AG10803 (cell line): ENCODE data around the gene GDI2.

ENCODE experiments used
- DNase-seq: peaks from one replicate; pipeline ENCODE4 v3.0.0; 2010; ENCODE audit warnings: low read depth
- H3K4me3 ChIP-seq: 2 replicates; pipeline ENCODE4 v1.5.1; 2011; ENCODE audit warnings: mild to moderate bottlenecking, low read length, control low read depth
- CTCF ChIP-seq: conservative IDR thresholded peaks from 2 replicates; pipeline ENCODE4 v1.5.1; 2011; ENCODE audit warnings: mild to moderate bottlenecking, low read length, control low read depth, inconsistent platforms

GDI2 gene

DNA sequence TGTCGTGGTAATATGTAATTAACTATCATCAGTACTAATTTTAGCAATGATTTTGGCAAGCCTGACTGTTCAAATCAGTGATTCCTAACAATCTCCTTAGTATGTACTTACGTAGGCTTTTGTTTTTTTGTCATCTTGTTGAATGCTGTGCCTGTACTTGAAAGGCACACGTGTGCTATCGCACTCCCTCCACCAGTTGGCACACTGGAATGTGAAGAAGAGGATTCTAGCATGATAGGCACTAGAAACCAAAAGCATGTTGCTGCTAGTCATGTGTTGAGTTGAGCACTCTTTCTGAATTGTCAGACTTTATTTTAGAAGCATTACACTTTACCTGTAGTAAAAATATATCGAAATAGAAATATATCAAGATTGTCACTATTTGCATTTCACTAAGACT is 69.5 kb downstream of the GDI2 start:
- peak; percentile 8; the same call in 1 of the 2 replicates for TF ChIP-seq CTCF
- no peak for DNase-seq
- H3K4me3 ChIP-seq = no peak overlapping the region

GRCh38 chr10:5742116-5742515 is 71.1 kb downstream of the GDI2 start:
- no peak for DNase-seq
- no peak for TF ChIP-seq CTCF
- H3K4me3 ChIP-seq = no peak overlapping the region

DNA sequence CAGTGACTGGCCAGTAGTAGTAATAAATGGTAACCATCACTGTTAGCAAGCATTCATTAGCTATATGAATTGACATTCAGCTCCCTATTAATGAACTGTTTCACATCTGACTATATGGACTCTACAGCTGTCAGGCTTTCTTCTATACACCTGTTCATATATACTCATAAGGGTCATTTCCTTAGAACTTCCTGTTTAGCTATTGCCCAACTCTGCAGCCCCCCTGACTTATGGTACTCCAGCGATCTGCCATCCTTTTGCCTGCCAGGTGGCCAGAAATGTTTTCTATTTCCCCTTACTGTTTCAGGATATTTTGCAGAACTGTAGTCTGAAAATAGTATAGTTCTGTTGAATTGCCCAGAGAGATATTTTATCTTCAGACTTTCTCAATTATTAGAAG is 72.0 kb downstream of the GDI2 start:
- no peak overlapping the region for H3K4me3 ChIP-seq
- no peak for TF ChIP-seq CTCF
- DNase-seq = no peak

DNA sequence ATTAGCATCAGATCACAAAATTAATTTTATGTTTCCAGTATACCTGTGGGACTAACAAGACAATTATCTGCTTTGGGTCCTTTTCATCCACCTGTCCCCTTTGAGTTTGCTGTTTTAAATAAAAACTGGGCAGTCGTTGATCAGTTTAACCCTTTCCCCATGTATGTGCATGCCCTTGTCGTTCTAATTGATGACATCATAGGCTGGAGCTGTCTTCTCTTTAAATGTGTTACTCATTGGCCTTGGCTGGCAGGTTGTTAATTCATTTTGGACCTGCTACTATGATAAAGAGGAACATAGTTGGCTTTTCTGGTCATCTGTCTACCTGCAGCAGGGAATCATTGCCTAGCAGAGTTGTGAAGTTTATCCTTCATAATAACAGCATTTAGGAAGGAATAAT is 74.8 kb downstream of the GDI2 start:
- H3K4me3 ChIP-seq = no peak overlapping the region
- TF ChIP-seq CTCF = no peak
- DNase-seq = no peak

DNA sequence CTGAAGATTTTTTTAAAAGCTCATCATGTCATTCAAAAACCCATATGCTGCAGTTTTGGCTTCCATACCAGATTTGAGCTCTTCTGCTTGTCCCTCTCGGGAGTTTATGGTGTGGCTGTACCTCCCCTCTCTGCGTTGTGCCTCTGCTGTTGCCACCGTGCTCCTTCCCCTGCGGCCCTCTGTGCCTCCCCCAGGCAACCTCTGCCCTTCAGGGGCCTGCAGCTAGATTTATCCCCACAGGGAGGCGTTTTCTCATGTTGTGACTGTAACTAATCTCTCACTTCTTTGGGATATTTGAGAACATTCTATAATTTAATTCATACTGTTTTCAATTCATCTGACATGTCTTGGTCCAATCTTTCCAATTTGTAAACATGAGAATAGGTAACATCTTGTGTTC is 75.9 kb downstream of the GDI2 start:
- TF ChIP-seq CTCF = no peak
- H3K4me3 ChIP-seq = no peak overlapping the region
- DNase-seq = no peak

DNA sequence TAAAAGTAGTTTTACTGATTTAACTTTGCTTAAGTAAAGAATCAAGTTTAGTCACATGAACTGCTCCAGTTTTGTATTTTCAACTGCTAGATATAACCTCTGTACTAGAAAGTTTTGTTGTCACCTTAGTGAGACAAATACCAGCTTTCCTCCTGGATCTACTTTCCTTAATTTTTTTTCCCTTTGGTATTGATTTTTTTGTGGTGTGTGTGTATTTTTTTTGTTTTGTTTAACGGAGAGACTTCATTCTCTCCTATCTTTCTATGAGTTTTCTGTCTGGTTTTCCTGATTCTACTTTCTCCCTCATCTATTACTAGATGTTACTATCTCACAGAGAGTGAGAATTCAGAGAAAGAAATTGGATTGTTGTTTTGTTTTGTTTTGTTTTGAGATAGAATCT is 76.6 kb downstream of the GDI2 start:
- H3K4me3 ChIP-seq = no peak overlapping the region
- no peak for DNase-seq
- TF ChIP-seq CTCF = no peak

DNA sequence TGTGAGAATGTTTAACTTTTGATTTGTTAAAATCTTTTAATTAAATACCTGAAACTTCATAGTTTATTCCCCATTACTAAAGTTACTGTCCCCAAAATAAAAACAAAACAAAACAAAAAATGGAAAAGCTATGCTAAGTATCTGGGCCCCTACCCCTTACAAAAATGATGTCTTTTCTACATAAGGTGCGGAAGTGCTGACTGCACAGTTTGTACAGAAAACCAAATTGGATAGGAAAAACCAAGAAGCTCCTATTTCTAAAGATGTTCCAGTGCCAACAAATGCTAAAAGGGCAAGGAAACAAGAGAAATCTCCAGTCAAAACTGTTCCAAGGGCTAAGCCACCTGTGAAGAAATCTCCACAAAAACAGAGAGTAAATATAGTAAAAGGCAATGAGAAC is 78.1 kb downstream of the GDI2 start:
- no peak overlapping the region for H3K4me3 ChIP-seq
- no peak for TF ChIP-seq CTCF
- no peak for DNase-seq
